Suppressor macrophage (primary cell): ENCODE results near the gene ERN2.
"Not testable (repeated sequence)": the region's sequence is repeated elsewhere in the genome, so short reads cannot be mapped to it uniquely, and the experiment has no call there.

Experiments
- DNase-seq, 4 experiments: peaks; one replicate each; pipeline ENCODE4 v3.0.0-alpha.2; 2020 to 2022
- total RNA-seq, 17 experiments: gene quantifications; one replicate each; lab custom pipeline; 2026; ENCODE audit warnings: mixed read lengths in 6 of 17, inconsistent platforms in 3 of 17; lab: John Stamatoyannopoulos, UW

ERN2 gene
- total RNA-seq = 0 to 4.2 (median 0) reads per million in 17 experiments

DNA sequence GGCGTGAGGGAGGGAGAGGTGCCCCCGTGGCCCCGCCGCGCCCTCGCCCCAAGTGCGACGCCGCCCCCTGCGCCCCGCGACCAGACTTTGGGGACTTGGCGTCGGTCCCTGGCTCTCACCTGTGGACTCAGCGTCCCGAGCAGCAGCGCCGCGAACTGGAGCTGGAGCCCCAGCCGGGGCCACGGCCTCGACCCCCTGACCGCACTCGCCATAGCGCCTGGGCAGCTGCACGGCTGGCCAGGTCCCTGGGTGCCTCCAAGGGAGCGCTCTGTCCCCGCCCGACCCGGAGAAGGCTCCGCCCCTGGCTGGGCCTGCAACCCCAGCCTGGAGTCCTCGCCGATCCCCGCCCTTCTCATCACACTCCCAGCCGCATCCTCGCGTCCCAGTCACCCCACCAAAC lies at the start of gene ERN2:
Gene ERN2 (minus strand): TSS at position 247 of the 400 bp plus-strand sequence. CDS start 35 bp downstream, at position 212.
- DNase-seq = no peak

DNA sequence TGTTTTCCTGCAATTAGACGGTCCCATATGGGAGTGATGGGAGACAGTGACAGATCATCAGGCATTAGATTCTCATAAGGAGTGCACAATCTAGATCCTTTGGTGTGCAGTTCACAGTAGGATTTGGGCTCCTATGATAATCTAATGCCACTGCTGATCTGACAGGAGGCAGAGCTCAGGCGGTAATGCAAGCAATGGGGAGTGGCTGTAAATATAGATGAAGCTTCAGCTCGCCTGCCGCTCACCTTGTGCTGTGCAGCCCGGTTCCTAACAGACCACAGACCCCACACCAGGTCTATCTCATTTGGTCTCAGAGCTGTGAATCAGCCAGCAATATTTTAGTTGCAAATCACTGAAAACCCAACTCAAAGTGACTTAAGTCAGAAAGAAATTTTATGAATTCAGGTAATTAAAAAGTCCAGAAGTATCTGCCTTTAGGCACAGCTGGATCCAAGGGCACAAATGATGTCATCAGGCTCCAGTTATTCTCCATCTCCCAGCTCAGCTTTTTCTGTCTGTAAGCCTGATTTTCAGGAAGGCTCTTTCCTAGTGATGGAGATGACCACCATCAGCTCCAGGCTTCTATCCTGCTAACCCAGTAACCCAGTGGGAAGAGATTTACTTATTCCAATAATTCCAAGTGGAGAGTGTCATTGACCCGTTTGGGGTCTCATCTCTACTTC lies 45.1 kb upstream of the ERN2 start:
- DNase-seq = no peak

GRCh38 chr16:23757116-23757515 lies 44.1 kb upstream of the ERN2 start:
- DNase-seq = no peak

- no peak for DNase-seq
These were observed 42.4 kb upstream of the ERN2 start for GRCh38 chr16:23755484-23755809.

DNA sequence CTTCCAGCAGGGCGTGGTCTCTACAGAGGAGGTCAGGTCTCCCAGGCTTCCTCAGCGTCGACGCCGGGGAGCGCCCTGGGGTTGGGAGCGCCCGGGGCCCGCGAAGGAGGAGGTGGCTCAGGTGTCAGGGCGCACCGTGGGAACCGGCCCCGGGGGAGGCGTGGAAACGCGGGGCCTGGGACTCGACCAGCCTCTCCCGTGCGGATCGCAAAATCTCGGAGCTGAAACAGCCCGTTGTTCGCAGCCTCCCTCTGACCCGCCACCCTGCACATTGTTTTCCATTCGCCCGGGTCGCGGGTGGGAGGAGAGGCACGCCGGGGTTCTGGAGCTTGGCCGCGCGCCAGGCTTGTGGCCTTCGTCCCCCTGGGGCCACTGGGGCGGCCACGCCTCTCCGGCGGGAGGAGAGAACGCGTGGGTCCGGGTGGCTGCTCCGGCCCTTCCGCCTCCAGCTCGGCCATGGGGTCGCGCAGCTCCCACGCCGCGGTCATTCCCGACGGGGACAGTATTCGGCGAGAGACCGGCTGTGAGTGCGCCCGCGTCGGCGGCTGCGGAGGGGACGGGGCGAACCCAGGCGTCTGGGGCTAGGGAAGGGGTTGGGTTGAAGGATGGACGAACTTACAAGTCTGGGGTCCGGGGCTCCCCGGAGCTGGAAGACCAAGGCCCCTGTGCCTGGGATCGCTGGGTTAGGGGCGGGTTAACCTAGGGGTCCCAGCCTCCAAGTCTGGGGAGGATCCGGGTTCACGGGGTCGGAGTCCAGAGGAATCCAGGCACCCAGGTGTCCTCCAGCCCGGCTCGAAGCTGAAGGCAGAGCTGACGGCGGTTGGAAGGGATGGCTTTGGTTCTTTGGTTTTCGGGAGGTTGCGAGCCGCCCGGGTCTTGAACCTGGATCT lies 41.8 kb upstream of the ERN2 start, which contains the start of gene CHP2:
Gene CHP2 (plus strand): TSS at position 433 of the 890 bp plus-strand sequence. CDS start 24 bp downstream, at position 457.
- peak in 3 of 4 experiments; percentile 3 to 22 (median 16) for DNase-seq

DNA sequence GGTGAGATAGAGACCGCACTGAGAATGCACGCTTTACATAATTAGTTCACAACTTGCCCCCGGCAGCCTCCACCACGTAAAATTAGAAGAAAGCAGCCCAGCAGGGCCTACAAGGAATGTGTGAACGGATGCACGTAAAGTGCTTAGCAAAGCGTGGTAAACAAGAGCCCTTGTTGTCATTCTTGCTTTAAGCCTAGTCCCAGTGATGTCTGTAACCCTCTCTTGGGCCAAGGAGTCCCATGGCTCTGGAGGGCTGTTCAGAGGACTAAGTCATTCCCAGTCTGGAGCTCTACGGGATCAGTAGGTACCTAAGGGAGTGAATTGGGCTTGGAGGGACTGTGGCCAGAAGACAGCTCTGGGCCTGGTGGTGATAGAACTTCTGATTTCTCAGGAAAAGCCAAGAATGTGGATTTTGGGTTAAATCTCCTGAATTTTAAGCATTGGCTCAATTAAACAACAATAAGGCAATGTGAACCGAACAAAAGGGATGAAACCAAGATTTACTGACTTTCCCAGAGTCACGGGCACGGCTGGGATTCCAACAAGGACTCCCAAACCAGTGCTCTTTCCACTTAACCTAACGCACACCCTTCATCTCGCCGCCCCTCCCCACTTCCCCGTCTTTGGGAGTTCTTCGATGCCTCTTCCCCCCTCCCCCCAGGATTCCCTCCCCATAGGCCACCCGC lies 41.0 kb upstream of the ERN2 start:
- DNase-seq = no peak

GRCh38 chr16:23751053-23751452 lies 38.0 kb upstream of the ERN2 start:
- DNase-seq = not testable (repeated sequence)

GRCh38 chr16:23748630-23749029 lies 35.6 kb upstream of the ERN2 start:
- no peak for DNase-seq

DNA sequence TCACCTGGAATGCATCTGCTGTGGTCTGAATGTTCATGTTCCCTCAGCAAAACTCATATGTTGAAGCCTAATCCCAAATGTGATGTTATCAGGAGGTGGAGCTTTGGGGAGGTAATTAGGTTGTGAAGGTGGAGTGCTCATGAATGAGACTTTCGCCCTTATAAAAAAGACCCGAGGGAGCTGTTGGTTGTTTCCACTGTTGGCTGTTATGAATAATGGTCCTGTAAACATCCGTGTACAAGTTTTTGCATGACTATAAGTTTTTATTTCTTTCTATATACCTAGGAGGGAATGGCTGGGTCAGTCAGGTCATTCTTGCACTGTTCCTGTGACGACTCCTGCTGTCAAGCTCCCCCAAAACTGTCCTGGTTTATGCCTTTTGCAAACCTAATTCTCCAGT lies 32.2 kb upstream of the ERN2 start:
- DNase-seq = no peak

- no peak for DNase-seq
These were observed 29.7 kb upstream of the ERN2 start for GRCh38 chr16:23742766-23743165.

DNA sequence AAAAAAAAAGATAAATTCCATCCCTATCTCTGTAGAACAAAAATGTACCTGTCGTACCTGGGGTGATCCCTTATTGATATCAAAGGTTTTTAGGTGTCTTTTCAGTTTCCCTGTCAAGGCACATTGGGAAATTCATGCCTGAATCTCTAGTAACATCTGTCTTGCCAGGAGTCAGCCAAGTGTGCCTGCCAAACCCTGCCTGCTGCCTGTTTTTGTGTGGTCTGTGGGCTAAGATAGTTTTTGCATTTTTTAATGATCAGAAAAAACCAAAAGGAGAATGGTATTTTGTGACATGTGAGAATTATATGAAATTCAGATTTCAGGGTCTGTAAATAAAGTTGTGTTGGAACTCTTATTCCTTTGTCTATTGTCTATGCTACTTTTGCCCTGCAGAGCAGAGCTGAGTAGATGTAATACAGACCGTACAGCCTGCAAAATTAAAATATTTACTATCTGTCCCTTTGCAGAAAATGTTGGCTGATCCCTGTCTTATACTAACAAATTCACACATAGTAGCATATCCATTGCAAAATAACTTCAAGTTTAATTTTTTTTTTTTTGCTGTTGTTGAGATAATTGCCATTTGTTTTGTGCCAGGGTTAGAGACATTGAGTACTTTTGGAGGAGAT lies 28.8 kb upstream of the ERN2 start:
- no peak for DNase-seq

DNA sequence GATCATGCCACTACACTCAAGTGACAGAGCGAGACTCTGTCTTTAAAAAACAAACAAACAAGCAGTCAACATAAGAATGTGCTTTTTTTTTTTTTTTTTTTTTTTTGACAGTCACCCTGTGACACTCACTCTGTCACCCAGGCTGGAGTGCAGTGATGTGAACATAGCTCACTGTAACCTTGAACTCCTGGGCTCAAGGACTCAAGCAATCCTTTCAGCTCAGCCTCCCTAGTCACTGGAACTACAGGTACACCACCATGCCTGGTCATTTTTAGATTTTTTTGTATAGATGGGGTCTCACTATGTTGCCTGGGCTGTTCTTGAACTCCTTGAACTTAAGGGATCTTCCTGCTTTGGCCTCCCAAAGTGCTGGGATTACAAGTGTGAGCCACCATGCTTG lies 26.5 kb upstream of the ERN2 start:
- no peak for DNase-seq

DNA sequence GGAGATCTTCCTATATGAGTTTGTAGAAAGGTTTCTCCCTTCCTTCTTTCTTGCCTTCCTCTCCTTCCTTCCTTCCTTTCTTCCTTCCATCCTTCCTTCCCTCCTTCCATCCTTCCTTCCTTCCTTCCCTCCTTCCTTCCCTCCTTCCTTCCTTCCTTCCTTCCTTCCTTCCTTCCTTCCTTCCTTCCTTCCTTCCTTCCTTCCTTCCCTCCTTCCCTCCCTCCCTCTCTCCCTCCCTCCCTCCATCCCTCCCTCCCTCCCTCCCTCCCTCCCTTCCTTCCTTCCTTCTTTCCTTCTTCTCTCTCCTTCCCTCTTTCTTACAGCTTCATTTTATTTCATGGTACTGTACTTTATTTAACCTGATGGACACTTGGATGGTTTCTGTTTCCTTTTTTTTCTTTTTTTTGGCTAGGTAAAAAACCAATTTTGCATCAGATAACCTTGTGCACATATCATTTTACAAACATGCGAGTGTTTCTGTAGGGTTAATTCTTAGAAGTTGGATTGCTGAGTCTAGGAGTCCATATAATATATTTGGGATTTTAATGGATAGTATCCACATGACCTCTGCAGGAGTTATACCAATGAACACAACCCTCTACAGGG lies 24.5 kb upstream of the ERN2 start:
- DNase-seq = not testable (repeated sequence)

DNA sequence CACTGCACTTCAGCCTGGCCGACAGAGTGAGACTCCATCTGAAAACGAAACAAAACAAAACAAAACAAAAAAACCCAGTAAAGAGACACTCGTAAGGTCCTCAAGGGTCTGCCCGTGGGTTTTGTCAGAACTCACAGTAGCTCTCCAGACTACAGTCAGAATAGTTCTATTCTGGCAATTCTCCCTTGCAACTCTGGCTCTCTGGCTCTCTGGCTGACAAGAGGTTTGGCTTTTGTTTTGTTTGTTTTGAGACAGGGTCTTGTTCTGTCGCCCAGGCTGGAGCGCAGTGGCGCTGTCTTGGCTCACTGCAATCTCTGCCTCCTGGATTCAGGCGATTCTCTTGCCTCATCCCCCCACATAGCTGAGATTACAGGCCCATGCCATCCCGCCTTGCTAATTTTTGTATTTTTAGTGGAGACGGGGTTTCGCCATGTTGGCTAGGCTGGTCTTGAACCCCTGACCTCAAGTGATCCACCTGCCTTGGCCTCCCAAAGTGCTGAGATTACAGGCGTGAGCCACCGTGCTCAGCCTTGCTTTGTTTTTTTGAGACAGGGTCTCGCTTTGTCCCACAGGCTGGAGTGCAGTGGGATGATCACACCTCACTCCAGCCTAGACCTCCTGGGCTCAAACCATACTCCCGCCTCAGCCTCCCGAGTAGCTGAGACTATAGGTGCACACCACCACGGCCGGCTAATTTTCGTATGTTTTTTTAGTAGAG lies 21.3 kb upstream of the ERN2 start:
- no peak for DNase-seq

DNA sequence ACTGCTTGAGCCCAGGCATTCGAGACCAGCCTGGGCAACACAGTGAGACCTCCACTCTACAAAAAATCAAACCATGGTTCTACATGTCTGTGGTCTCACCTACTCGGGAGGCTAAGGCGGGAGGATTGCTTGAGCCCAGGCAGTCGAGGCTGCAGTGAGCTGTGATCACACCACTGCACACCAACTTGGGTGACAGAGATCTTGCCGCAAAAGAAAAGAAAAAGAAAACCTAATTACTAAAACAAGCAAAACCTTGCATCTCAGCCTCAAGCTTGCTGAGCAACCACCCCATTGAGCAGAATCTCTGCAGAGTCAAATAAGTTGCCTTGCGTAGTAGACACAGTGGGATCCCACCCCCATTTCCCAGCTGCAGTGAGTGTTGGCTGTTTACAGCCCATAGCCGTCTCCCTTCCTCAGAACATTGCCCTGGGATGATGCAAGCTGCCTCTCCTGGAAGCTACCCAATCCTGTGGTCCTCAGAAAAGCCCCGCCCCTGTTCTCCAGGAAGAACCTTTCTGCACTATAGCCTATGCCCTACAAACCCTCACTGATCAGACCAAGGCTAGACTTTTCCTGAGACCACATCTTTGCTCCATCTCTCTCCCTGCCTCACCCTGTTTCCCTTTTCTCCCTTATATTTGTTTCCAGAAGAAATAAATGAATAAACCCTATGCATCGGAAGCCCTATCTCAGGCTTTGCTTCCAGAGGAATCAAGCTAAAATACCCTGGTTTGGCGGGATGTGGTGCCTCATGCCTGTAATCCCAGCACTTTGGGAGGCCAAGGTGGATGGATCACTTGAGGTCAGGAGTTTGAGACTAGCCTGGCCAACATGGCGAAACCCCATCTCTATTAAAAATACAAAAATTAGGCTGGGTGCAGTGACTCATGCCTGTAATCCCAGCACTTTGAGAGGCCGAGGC lies 16.7 kb upstream of the ERN2 start:
- DNase-seq = peak in 3 of 4 experiments; percentile 24 to 34 (median 30)

GRCh38 chr16:23728112-23728477 lies 15.1 kb upstream of the ERN2 start:
- DNase-seq = no peak

- DNase-seq = no peak
These were observed 13.7 kb upstream of the ERN2 start for GRCh38 chr16:23726710-23727109.

GRCh38 chr16:23724785-23725131 lies 11.7 kb upstream of the ERN2 start:
- no peak for DNase-seq

- no peak for DNase-seq
These were observed 11.2 kb upstream of the ERN2 start for GRCh38 chr16:23724096-23724784.
